ENCODE results near the gene FANCC.

Gene FANCC

GRCh38 chr9:95126739-95127138, 190.8 kb downstream of the FANCC start:
- Mint-ChIP-seq H3K4me3 (no peak overlapping the region), H3K9me3 (no peaks in the 10 kb centered on the region), H3K36me3 (ENCODE audit: low read depth) (no peaks in the 10 kb centered on the region), H3K4me1 (ENCODE audit: low read depth) (peaks cover 10% of the 10 kb centered on the region), H3K27me3 (peaks cover 3% of the 10 kb centered on the region), H3K27ac (no peak overlapping the region)
- intact Hi-C loops (cut with micrococcal nuclease), result loop anchor here (1.0 to 5.0 kb wide), 4 partner anchors 343 to 574 kb away; no protein-coding TSS in a partner anchor

- H3K36me3 Mint-ChIP-seq (ENCODE audit: low read depth), result no peaks in the 10 kb centered on the region
- intact Hi-C loops (cut with micrococcal nuclease), result loop anchor here (5.0 kb wide), 2 partner anchors 458 to 573 kb away; no protein-coding TSS in a partner anchor
- H3K27me3 Mint-ChIP-seq, result peaks cover 3% of the 10 kb centered on the region
- no peak overlapping the region for H3K27ac Mint-ChIP-seq
- no peaks in the 10 kb centered on the region for H3K9me3 Mint-ChIP-seq
- no peak overlapping the region for H3K4me3 Mint-ChIP-seq
- peaks cover 5% of the 10 kb centered on the region for H3K4me1 Mint-ChIP-seq (ENCODE audit: low read depth)
Observed at GRCh38 chr9:95125652-95126051, 191.9 kb downstream of the FANCC start.

GRCh38 chr9:95124582-95125367, 192.7 kb downstream of the FANCC start:
- intact Hi-C loops (cut with micrococcal nuclease), result loop anchor here (5.0 kb wide), 2 partner anchors 457 to 572 kb away; no protein-coding TSS in a partner anchor
- Mint-ChIP-seq H3K27ac (no peak overlapping the region), H3K4me1 (ENCODE audit: low read depth) (peaks cover 5% of the 10 kb centered on the region), H3K9me3 (no peaks in the 10 kb centered on the region), H3K36me3 (ENCODE audit: low read depth) (no peaks in the 10 kb centered on the region), H3K4me3 (no peak overlapping the region), H3K27me3 (peaks cover 3% of the 10 kb centered on the region)

GRCh38 chr9:95120781-95121370, 196.6 kb downstream of the FANCC start:
- no peaks in the 10 kb centered on the region for H3K36me3 Mint-ChIP-seq (ENCODE audit: low read depth)
- H3K27ac Mint-ChIP-seq, result no peak overlapping the region
- H3K9me3 Mint-ChIP-seq, result no peaks in the 10 kb centered on the region
- H3K27me3 Mint-ChIP-seq, result no peaks in the 10 kb centered on the region
- no peak overlapping the region for H3K4me3 Mint-ChIP-seq
- intact Hi-C loops (cut with micrococcal nuclease), result no loop called here
- H3K4me1 Mint-ChIP-seq (ENCODE audit: low read depth), result no peaks in the 10 kb centered on the region

GRCh38 chr9:95118596-95118995, 198.9 kb downstream of the FANCC start:
- H3K36me3 Mint-ChIP-seq (ENCODE audit: low read depth), result no peaks in the 10 kb centered on the region
- H3K4me3 Mint-ChIP-seq, result no peak overlapping the region
- no peaks in the 10 kb centered on the region for H3K9me3 Mint-ChIP-seq
- H3K27me3 Mint-ChIP-seq, result no peaks in the 10 kb centered on the region
- H3K27ac Mint-ChIP-seq, result no peak overlapping the region
- intact Hi-C loops (cut with micrococcal nuclease), result no loop called here
- H3K4me1 Mint-ChIP-seq (ENCODE audit: low read depth), result no peaks in the 10 kb centered on the region

GRCh38 chr9:95116808-95117204, 200.7 kb downstream of the FANCC start:
- H3K36me3 Mint-ChIP-seq (ENCODE audit: low read depth), result no peaks in the 10 kb centered on the region
- no peaks in the 10 kb centered on the region for H3K27me3 Mint-ChIP-seq
- H3K4me1 Mint-ChIP-seq (ENCODE audit: low read depth), result no peaks in the 10 kb centered on the region
- no peaks in the 10 kb centered on the region for H3K9me3 Mint-ChIP-seq
- intact Hi-C loops (cut with micrococcal nuclease), result no loop called here
- H3K27ac Mint-ChIP-seq, result no peak overlapping the region
- H3K4me3 Mint-ChIP-seq, result no peak overlapping the region

- no peak overlapping the region for H3K27ac Mint-ChIP-seq
- intact Hi-C loops (cut with micrococcal nuclease), result no loop called here
- no peaks in the 10 kb centered on the region for H3K27me3 Mint-ChIP-seq
- no peaks in the 10 kb centered on the region for H3K36me3 Mint-ChIP-seq (ENCODE audit: low read depth)
- H3K4me3 Mint-ChIP-seq, result no peak overlapping the region
- H3K4me1 Mint-ChIP-seq (ENCODE audit: low read depth), result no peaks in the 10 kb centered on the region
- no peaks in the 10 kb centered on the region for H3K9me3 Mint-ChIP-seq
Observed at GRCh38 chr9:95116002-95116807, 201.3 kb downstream of the FANCC start.

GRCh38 chr9:95115104-95115503, 202.4 kb downstream of the FANCC start:
- no peaks in the 10 kb centered on the region for H3K4me1 Mint-ChIP-seq (ENCODE audit: low read depth)
- intact Hi-C loops (cut with micrococcal nuclease), result no loop called here
- H3K9me3 Mint-ChIP-seq, result no peaks in the 10 kb centered on the region
- H3K27ac Mint-ChIP-seq, result no peak overlapping the region
- H3K36me3 Mint-ChIP-seq (ENCODE audit: low read depth), result no peaks in the 10 kb centered on the region
- H3K27me3 Mint-ChIP-seq, result no peaks in the 10 kb centered on the region
- H3K4me3 Mint-ChIP-seq, result no peak overlapping the region

GRCh38 chr9:95112436-95113280, 204.9 kb downstream of the FANCC start:
- Mint-ChIP-seq H3K27ac (no peak overlapping the region), H3K27me3 (no peaks in the 10 kb centered on the region), H3K36me3 (ENCODE audit: low read depth) (no peaks in the 10 kb centered on the region), H3K9me3 (no peaks in the 10 kb centered on the region), H3K4me3 (no peak overlapping the region), H3K4me1 (ENCODE audit: low read depth) (no peaks in the 10 kb centered on the region)
- intact Hi-C loops (cut with micrococcal nuclease), result no loop called here

GRCh38 chr9:95111716-95112115, 205.8 kb downstream of the FANCC start:
- Mint-ChIP-seq H3K27ac (no peak overlapping the region), H3K9me3 (no peaks in the 10 kb centered on the region), H3K4me3 (no peak overlapping the region), H3K36me3 (ENCODE audit: low read depth) (peaks cover 6% of the 10 kb centered on the region), H3K4me1 (ENCODE audit: low read depth) (no peaks in the 10 kb centered on the region), H3K27me3 (no peaks in the 10 kb centered on the region)
- intact Hi-C loops (cut with micrococcal nuclease), result no loop called here

- intact Hi-C loops (cut with micrococcal nuclease), result no loop called here
- Mint-ChIP-seq H3K27ac (no peak overlapping the region), H3K36me3 (ENCODE audit: low read depth) (peaks cover 7% of the 10 kb centered on the region), H3K4me3 (no peak overlapping the region), H3K9me3 (no peaks in the 10 kb centered on the region), H3K27me3 (no peaks in the 10 kb centered on the region), H3K4me1 (ENCODE audit: low read depth) (no peaks in the 10 kb centered on the region)
Observed at GRCh38 chr9:95110921-95111525, 206.5 kb downstream of the FANCC start.

GRCh38 chr9:95109456-95109855, 208.1 kb downstream of the FANCC start:
- H3K9me3 Mint-ChIP-seq, result no peaks in the 10 kb centered on the region
- H3K4me1 Mint-ChIP-seq (ENCODE audit: low read depth), result no peaks in the 10 kb centered on the region

GRCh38 chr9:95108777-95109176, 208.7 kb downstream of the FANCC start:
- Mint-ChIP-seq H3K4me1 (ENCODE audit: low read depth) (no peaks in the 10 kb centered on the region), H3K27ac (no peak overlapping the region), H3K27me3 (no peaks in the 10 kb centered on the region), H3K9me3 (no peaks in the 10 kb centered on the region), H3K36me3 (ENCODE audit: low read depth) (peaks cover 7% of the 10 kb centered on the region), H3K4me3 (no peak overlapping the region)
- intact Hi-C loops (cut with micrococcal nuclease), result no loop called here

More at GRCh38 chr9:95109456-95109855, 208.1 kb downstream of the FANCC start:
- intact Hi-C loops (cut with micrococcal nuclease), result no loop called here
- peaks cover 7% of the 10 kb centered on the region for H3K36me3 Mint-ChIP-seq (ENCODE audit: low read depth)
- H3K4me3 Mint-ChIP-seq, result no peak overlapping the region
- no peaks in the 10 kb centered on the region for H3K27me3 Mint-ChIP-seq
- no peak overlapping the region for H3K27ac Mint-ChIP-seq

Data from dendritic cell treated with granulocyte-macrophage colony-stimulating factor and Interleukin-4, amounts not matched to agents 40 ng/mL and 50 ng/mL, for 4 days (primary cell).